ENCODE results near the gene CHRNB2. TPM values are rescaled to one million over a fixed set of nuclear protein-coding genes. Genes with fewer than 3 reads are reported as not detected.

CHRNB2 gene
- total and polyA plus RNA-seq, 9 of the 15 experiments (the other 6 are each of a cell fraction or from before 2014, with no cell fraction given) = 0.01 TPM; not detected in 8

- no peak overlapping the region for H2AFZ ChIP-seq (ENCODE audit: low read depth, low read length)
- in situ Hi-C loops (cut with MboI) = no loop called here
- FAIRE-seq = no peak
- POLR2A ChIA-PET = interaction anchor here (0.7 to 2.7 kb wide), 5 partner anchors 11 to 414 kb away, joined by 3 to 9 read pairs (median 3); no protein-coding TSS in a partner anchor
- no peaks in the 10 kb centered on the region for H3K27me3 ChIP-seq (ENCODE audit: control insufficient read depth in 2 of 2, insufficient read depth in 2 of 2, low read length in 2 of 2)
- peak in 1 of 4 experiments; percentile 18 for DNase-seq (ENCODE audit: extremely low read depth in 1 of 4, low spot score in 3 of 4)
- ATAC-seq = peak; percentile 48; the same call in 2 of the 3 replicates
- 0 out of 3 replicates have a peak, but pooled peaks cover 2% of the 10 kb centered on the region for H3K79me2 ChIP-seq (ENCODE audit: control insufficient read depth, insufficient read depth, low read length)
- peaks cover 0 to 10% of the 10 kb centered on the region in 2 experiments; a peak in 3 of 5 replicates for H3K4me1 ChIP-seq (replicated peaks in 1 of 2; ENCODE audit: control insufficient read depth in 2 of 2, insufficient read depth in 2 of 2, low read length in 2 of 2)
- intact Hi-C loops (cut with micrococcal nuclease) = loop anchor here (1.0 kb wide), 1 partner anchor 34 kb away; no protein-coding TSS in a partner anchor
- H3K4me3 ChIP-seq = no peak overlapping the region
- no peaks in the 10 kb centered on the region for H4K20me1 ChIP-seq (replicated peaks; ENCODE audit: control insufficient read depth, insufficient read depth, low read length)
- no peaks in the 10 kb centered on the region for H3K9me3 ChIP-seq (replicated peaks; ENCODE audit: control insufficient read depth, insufficient read depth, low read depth, low read length)
- H3K36me3 ChIP-seq (ENCODE audit: control insufficient read depth, insufficient read depth, low read length) = peaks cover 94% of the 10 kb centered on the region
- no TSS peak for BruUV-seq (replicated peaks)
- H3K9ac ChIP-seq (ENCODE audit: insufficient read depth in 1 of 2, low read depth in 2 of 2, low read length in 2 of 2) = no peak overlapping the region
- H3K4me2 ChIP-seq (ENCODE audit: insufficient read depth, low read length) = no peak overlapping the region
- H3K27ac ChIP-seq (ENCODE audit: extremely low read depth, low read depth, low read length) = no peak overlapping the region
- H3K9me1 ChIP-seq (ENCODE audit: control insufficient read depth, insufficient read depth, low read length) = no peaks in the 10 kb centered on the region
- CTCF ChIA-PET (ENCODE audit: low intra/inter-chr PET ratio) = no interaction called here
- TF ChIP-seq MEIS2 (IDR thresholded peaks at IDR 0.05; ENCODE audit: partially characterized antibody) (peak; percentile 46), SOX6 (IDR thresholded peaks at IDR 0.05) (0 out of 2 replicates have a peak, but pooled peaks have one; percentile 26), CXXC5 (CRISPR knock-in tag; IDR thresholded peaks at IDR 0.05) (peak; percentile 25; the same call in 1 of the 2 replicates), ZNF324 (CRISPR knock-in tag; IDR thresholded peaks at IDR 0.05) (0 out of 2 replicates have a peak, but pooled peaks have one; percentile 7), MECOM (CRISPR knock-in tag; IDR thresholded peaks at IDR 0.05) (no peak), EP300 (IDR thresholded peaks at IDR 0.05; ENCODE audit: low read length) (0 out of 2 replicates have a peak, but pooled peaks have one; percentile 27), ARID1B (IDR thresholded peaks at IDR 0.05) (peak; percentile 75), TEAD4 (IDR thresholded peaks at IDR 0.05; ENCODE audit: low read length) (peak; percentile 83), TEAD4 (CRISPR knock-in tag; IDR thresholded peaks at IDR 0.05; ENCODE audit: borderline replicate concordance) (no peak), RCOR1 (IDR thresholded peaks at IDR 0.05; ENCODE audit: borderline replicate concordance in 1 of 2, low read depth in 2 of 2, low read length in 2 of 2) (peak in 1 of 2 experiments; percentile 45; a peak in 1 of 4 replicates), CBFA2T2 (conservative IDR thresholded peaks at IDR 0.05) (peak; percentile 68; the same call in 1 of the 2 replicates), TCF3 (CRISPR knock-in tag; IDR thresholded peaks at IDR 0.05) (peak; percentile 62), TAL1 (IDR thresholded peaks at IDR 0.05) (peak; percentile 70), DPF2 (IDR thresholded peaks at IDR 0.05) (peak; percentile 19; the same call in 1 of the 2 replicates), NCOR1 (IDR thresholded peaks at IDR 0.05) (0 out of 2 replicates have a peak, but pooled peaks have one; percentile 26), SMARCE1 (IDR thresholded peaks at IDR 0.05) (peak; percentile 55; the same call in 1 of the 2 replicates), LCOR (CRISPR knock-in tag; IDR thresholded peaks at IDR 0.05) (no peak), SMARCA4 (IDR thresholded peaks at IDR 0.05) (peak; percentile 48; the same call in 1 of the 2 replicates), SRF (CRISPR knock-in tag; IDR thresholded peaks at IDR 0.05) (no peak), KLF16 (IDR thresholded peaks at IDR 0.05) (peak; percentile 52; the same call in 1 of the 2 replicates), PHF21A (IDR thresholded peaks at IDR 0.05; ENCODE audit: borderline replicate concordance, low read depth) (no peak), ELF1 (tag; IDR thresholded peaks at IDR 0.05) (peak; percentile 29; the same call in 1 of the 2 replicates), SUPT5H (IDR thresholded peaks at IDR 0.05) (no peak), SPI1 (IDR thresholded peaks at IDR 0.05; ENCODE audit: borderline replicate concordance, low read depth, low read length) (peak; percentile 89), STAT5A (IDR thresholded peaks at IDR 0.05; ENCODE audit: borderline replicate concordance, low read length) (0 out of 2 replicates have a peak, but pooled peaks have one; percentile 21), NFIC (IDR thresholded peaks at IDR 0.05) (peak; percentile 26; the same call in 1 of the 2 replicates), CBFA2T3 (IDR thresholded peaks at IDR 0.05) (peak; percentile 73), PML (IDR thresholded peaks at IDR 0.05; ENCODE audit: low read length) (peak; percentile 59; the same call in 1 of the 2 replicates), GATA2 (CRISPR knock-in tag; IDR thresholded peaks at IDR 0.05) (peak; percentile 38; the same call in 1 of the 2 replicates), NCOA2 (IDR thresholded peaks at IDR 0.05; ENCODE audit: partially characterized antibody in 2 of 2) (no peak)
Observed at GRCh38 chr1:154593390-154593789, 25.8 kb downstream of the CHRNB2 start.
